OCI-LY1 (cell line): ENCODE results near the gene DCDC1.
A peak's percentile ranks its signal among the peaks of the same experiment; 100 is the strongest.

Source experiments
- H2AFZ ChIP-seq: fragments of 200-600 bp; sonication (generic), shearing (Covaris generic); 2 replicates; pipeline ENCODE4 v1.6.0; 2014; ENCODE audit warnings: antibody characterized with exemption, mild to moderate bottlenecking, low read length
- H3F3A ChIP-seq: fragments of 200-600 bp; sonication (generic), shearing (Covaris generic); 2 replicates; pipeline ENCODE4 v1.6.0; 2014; ENCODE audit warnings: mild to moderate bottlenecking, antibody characterized with exemption, low read length, moderate library complexity; ENCODE audit not compliant: insufficient read depth
- H3K27ac ChIP-seq: fragments of 200-600 bp; sonication (generic); 2 replicates; pipeline ENCODE4 v1.5.1; 2014; ENCODE audit warnings: low read length, mixed run types, mild to moderate bottlenecking, low read depth; ENCODE audit not compliant: poor library complexity, severe bottlenecking
- H3K27me3 ChIP-seq: fragments of 200-600 bp; sonication (generic); 2 replicates; pipeline ENCODE4 v1.6.0; 2014; ENCODE audit warnings: antibody characterized with exemption, mild to moderate bottlenecking, low read length, moderate library complexity; ENCODE audit not compliant: insufficient read depth
- H3K36me3 ChIP-seq: fragments of 200-600 bp; sonication (generic); 2 replicates; pipeline ENCODE4 v1.6.1; 2014; ENCODE audit warnings: mild to moderate bottlenecking, antibody characterized with exemption, low read length, moderate library complexity, mixed read lengths; ENCODE audit not compliant: insufficient read depth
- H3K4me1 ChIP-seq: fragments of 200-600 bp; sonication (generic); 2 replicates; pipeline ENCODE4 v1.5.1; 2014; ENCODE audit warnings: mild to moderate bottlenecking, low read length, moderate library complexity; ENCODE audit not compliant: insufficient read depth, severe bottlenecking
- H3K4me2 ChIP-seq: fragments of 200-600 bp; sonication (generic), shearing (Covaris generic); 2 replicates; pipeline ENCODE4 v1.6.1; 2014; ENCODE audit warnings: low read length
- H3K4me3 ChIP-seq: fragments of 200-600 bp; sonication (generic); 2 replicates; pipeline ENCODE4 v1.5.1; 2014; ENCODE audit warnings: low read length, low read depth, mild to moderate bottlenecking, mixed read lengths; ENCODE audit not compliant: poor library complexity, severe bottlenecking
- H3K79me2 ChIP-seq: fragments of 200-600 bp; shearing (Covaris generic); 2 replicates; pipeline ENCODE4 v1.6.1; 2016; ENCODE audit warnings: mixed run types, low read length, mixed read lengths; ENCODE audit not compliant: insufficient read depth
- H3K9ac ChIP-seq: fragments of 200-600 bp; sonication (generic), shearing (Covaris generic); 2 replicates; pipeline ENCODE4 v1.6.1; 2014; ENCODE audit warnings: mild to moderate bottlenecking, low read length, mixed read lengths
- H3K9me2 ChIP-seq: fragments of 200-600 bp; sonication (generic), shearing (Covaris generic); 2 replicates; pipeline ENCODE4 v1.6.1; 2014; ENCODE audit warnings: low read depth, mild to moderate bottlenecking, low read length, mixed read lengths
- H3K9me3 ChIP-seq: fragments of 200-600 bp; shearing (Covaris generic); 2 replicates; pipeline ENCODE4 v1.6.1; 2014; ENCODE audit warnings: low read length, mixed read lengths
- H4K20me1 ChIP-seq: fragments of 200-600 bp; sonication (generic), shearing (Covaris generic); 2 replicates; pipeline ENCODE4 v1.6.0; 2016; ENCODE audit warnings: mild to moderate bottlenecking, low read length; ENCODE audit not compliant: insufficient read depth
- EZH2 ChIP-seq: fragments of 200-600 bp; sonication (generic), shearing (Covaris generic); IDR thresholded peaks from 2 replicates; pipeline ENCODE4 v1.8.0; 2017; ENCODE audit warnings: borderline replicate concordance, mixed run types, mild to moderate bottlenecking, antibody characterized with exemption, low read length, moderate library complexity, mixed read lengths
- TF ChIP-seq, protein P1 (sequence below): fragments of 200-600 bp; sonication (generic), shearing (Covaris generic); IDR thresholded peaks from 2 replicates; pipeline ENCODE4 v1.5.1; 2017; ENCODE audit warnings: mild to moderate bottlenecking, antibody characterized with exemption, low read length, moderate library complexity, mixed read lengths

Gene DCDC1

DNA sequence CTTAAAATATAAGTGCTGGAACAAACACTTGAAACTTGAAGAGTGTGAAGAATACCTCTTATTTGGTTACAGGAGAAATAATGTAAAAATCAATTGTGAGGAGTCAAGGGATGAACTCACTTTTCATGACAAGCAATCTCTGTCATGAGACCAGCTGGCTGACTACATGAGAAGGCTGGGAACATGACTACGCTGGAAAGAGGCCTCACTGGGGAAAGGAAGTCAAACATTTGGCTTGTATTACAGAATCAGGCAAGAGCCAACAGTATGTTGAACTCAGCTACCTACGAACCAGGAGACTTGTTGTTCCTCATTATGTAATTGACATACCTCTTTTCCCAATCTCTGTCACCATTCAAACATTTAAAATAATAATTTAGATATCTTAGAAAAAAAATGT, 14.4 kb downstream of the DCDC1 start:
- no peaks in the 10 kb centered on the region for H3K79me2 ChIP-seq
- H4K20me1 ChIP-seq: no peaks in the 10 kb centered on the region
- H3F3A ChIP-seq: no peaks in the 10 kb centered on the region
- no peak overlapping the region for H3K4me3 ChIP-seq
- H3K9me3 ChIP-seq: no peaks in the 10 kb centered on the region
- no peak overlapping the region for H3K4me2 ChIP-seq
- H2AFZ ChIP-seq: no peak overlapping the region
- H3K9ac ChIP-seq: no peak overlapping the region
- H3K4me1 ChIP-seq: no peaks in the 10 kb centered on the region
- H3K27me3 ChIP-seq: no peaks in the 10 kb centered on the region
- no peaks in the 10 kb centered on the region for H3K9me2 ChIP-seq
- no peak overlapping the region for H3K27ac ChIP-seq
- TF ChIP-seq, protein P1, sequence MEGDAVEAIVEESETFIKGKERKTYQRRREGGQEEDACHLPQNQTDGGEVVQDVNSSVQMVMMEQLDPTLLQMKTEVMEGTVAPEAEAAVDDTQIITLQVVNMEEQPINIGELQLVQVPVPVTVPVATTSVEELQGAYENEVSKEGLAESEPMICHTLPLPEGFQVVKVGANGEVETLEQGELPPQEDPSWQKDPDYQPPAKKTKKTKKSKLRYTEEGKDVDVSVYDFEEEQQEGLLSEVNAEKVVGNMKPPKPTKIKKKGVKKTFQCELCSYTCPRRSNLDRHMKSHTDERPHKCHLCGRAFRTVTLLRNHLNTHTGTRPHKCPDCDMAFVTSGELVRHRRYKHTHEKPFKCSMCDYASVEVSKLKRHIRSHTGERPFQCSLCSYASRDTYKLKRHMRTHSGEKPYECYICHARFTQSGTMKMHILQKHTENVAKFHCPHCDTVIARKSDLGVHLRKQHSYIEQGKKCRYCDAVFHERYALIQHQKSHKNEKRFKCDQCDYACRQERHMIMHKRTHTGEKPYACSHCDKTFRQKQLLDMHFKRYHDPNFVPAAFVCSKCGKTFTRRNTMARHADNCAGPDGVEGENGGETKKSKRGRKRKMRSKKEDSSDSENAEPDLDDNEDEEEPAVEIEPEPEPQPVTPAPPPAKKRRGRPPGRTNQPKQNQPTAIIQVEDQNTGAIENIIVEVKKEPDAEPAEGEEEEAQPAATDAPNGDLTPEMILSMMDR: no peak
- TF ChIP-seq EZH2: no peak
- no peaks in the 10 kb centered on the region for H3K36me3 ChIP-seq

DNA sequence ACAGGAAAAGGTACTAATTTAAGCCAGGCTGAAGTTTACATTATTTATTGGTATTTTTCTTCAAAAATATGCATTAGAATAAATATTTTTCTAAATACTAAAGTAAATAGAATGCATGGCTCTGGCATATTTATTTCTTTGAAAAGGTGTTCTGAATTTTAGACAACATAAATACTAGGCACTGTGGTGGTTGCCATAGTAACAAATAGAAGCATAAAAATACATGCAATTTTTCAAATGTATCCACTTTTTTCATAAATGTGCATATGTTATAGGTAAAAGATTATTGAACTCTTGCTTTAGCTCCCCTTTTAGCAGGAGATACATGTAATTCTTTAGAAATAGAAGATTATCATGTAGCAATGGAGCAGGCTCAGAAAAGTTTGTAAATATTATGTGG, 18.4 kb downstream of the DCDC1 start:
- Histone ChIP-seq H2AFZ (no peak overlapping the region), H3K27ac (no peak overlapping the region), H3K4me3 (no peak overlapping the region), H3K9ac (no peak overlapping the region), H3F3A (no peaks in the 10 kb centered on the region), H3K9me3 (no peaks in the 10 kb centered on the region), H3K4me1 (no peaks in the 10 kb centered on the region), H3K9me2 (no peaks in the 10 kb centered on the region), H4K20me1 (no peaks in the 10 kb centered on the region), H3K79me2 (no peaks in the 10 kb centered on the region), H3K4me2 (no peak overlapping the region), H3K27me3 (no peaks in the 10 kb centered on the region), H3K36me3 (no peaks in the 10 kb centered on the region)
- TF ChIP-seq EZH2: no peak
- TF ChIP-seq, protein P1: no peak

DNA sequence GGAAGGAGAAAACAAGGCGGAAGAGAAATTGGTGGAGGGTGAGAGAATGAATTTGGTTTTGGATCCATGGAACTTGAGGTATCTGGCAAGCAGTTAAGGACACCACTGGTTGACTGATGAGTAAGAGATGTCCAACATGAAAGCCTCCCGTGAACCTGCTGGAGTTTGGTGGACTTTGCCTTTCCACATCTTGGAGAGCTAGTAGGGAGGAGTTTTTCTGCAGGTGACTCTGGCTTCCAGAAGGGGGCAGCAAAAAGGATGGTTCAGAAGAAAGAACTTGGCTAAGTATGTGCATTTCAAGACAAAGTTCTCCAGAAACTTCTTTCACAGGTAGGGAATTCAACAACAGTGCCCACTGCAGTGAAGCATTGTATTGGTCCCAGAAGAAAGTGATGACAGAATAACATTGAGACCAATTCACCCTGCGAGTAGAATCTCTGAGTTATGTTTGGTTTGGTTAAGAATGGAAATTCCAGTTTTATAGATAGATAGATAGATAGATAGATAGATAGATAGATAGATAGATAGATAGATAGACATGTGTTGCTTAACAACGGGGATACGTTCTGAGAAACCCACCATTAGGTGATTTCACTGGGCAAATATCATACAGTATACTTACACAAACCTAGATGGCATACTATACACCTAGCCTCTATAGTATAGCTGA, 28.5 kb downstream of the DCDC1 start:
- Histone ChIP-seq H3K9ac (no peak overlapping the region), H4K20me1 (no peaks in the 10 kb centered on the region), H3K27me3 (no peaks in the 10 kb centered on the region), H3K4me3 (no peak overlapping the region), H3K36me3 (no peaks in the 10 kb centered on the region), H3K27ac (no peak overlapping the region), H3K4me2 (no peak overlapping the region), H2AFZ (no peak overlapping the region), H3K9me2 (no peaks in the 10 kb centered on the region), H3K4me1 (no peaks in the 10 kb centered on the region), H3K9me3 (no peaks in the 10 kb centered on the region), H3K79me2 (no peaks in the 10 kb centered on the region), H3F3A (no peaks in the 10 kb centered on the region)
- TF ChIP-seq, protein P1: peak; percentile 63
- no peak for TF ChIP-seq EZH2
